Activated naive CD4-positive, alpha-beta T cell treated with Interleukin-2 at 50 U/mL for 16 hours (primary cell): ENCODE results near the gene BLM.

Source experiments
- DNase-seq: peaks from one replicate; pipeline ENCODE4 v3.0.0-alpha.2; 2020

The BLM gene

GRCh38 chr15:90691982-90692773, 25.0 kb upstream of the BLM start:
- no peak for DNase-seq

GRCh38 chr15:90694987-90695386, 22.2 kb upstream of the BLM start:
- no peak for DNase-seq

- no peak for DNase-seq
These were observed 20.0 kb upstream of the BLM start for GRCh38 chr15:90697175-90697574.

DNA sequence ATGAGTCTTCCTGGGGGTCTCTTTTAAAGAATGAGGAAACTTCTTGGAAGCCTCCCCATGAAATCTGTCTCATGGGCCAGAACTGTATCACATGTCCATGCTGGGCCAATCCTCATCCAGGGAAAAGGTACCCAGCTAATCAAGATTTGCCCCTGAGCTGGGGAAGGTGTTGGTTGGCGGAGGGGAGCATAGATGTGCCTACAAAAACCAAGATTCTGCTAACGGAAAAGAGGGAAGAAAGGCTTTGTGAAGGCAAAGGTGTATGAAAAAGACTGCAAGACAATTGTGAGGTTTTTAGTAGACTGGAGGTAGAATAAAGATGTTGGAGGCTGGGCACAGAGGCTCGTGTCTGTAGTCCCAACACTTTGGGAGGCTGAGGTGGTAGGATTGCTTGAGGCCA, 18.5 kb upstream of the BLM start:
- DNase-seq, result no peak

DNA sequence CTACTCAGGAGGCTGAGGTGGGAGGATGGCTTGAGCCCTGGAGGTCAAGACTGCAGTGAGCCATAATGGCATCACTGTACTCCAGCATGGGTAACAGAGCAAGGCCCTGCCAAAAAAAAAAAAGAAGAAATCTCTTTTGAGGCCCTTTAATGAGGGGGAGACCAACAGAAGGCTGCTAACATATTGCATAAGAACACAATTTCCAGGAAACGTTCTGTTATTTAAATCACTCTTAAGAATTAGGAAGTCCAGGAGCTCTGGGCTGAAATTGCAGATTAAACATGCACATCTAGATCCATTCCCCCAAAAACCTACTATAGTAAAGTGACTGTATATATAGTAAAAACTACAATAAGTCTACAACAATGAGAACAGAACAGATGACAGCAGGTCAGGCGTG, 16.1 kb upstream of the BLM start:
- DNase-seq, result no peak

DNA sequence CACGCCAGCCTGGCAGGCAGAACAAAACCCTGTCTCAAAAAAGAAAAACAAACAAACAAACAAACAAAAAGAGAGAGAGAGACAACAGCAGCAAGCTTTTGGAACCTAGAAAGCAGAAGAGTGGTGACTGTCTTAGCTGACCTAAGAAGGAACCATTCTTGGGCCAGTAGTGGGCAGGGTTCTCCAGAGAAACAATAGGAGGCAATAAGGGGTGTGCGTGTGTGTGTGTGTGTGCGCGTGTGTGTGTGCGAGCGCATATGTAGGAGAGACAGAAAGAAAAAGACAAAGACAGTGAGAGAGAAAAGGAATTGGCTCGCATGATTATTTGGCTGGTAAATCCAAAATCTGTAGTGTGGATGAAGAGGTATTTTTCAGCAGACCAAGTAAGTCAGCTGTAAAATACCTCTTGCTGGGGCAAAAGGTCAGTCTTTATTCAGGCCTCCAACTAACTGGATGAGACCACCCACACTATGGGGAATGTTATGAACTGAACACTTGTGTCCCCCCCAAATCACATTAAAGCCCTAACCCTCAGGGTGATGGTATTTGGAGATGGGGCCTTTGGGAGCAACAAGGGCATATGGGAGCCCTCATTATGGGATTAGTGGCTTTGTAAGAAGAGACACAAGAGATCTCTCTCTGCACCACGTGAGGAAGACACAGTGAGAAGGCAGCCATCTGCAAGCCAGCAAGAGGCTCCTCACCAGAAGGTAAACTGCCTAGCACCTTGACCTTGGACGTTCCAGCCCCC, 15.1 kb upstream of the BLM start:
- no peak for DNase-seq

DNA sequence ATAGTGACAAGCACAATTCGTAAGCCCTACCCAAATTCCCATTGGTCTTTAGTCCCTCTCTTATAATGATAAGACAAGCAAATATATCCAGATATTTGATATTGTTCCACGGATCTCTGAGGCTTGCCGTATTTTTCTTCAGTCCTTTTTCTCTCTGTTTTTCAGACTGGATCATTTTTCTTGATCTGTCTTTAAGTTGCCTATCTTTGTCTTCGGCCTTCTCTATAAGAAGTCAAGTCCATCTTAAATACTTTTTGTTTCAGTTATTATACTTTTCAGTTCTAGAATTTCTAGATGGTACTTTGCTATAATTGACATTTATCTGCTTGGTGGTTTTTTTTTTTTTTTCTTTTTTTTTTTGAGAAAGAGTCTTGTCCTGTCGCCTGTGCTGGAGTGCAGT, 13.7 kb upstream of the BLM start:
- no peak for DNase-seq

GRCh38 chr15:90705212-90705611, 11.9 kb upstream of the BLM start:
- no peak for DNase-seq

- no peak for DNase-seq
These were observed 10.5 kb upstream of the BLM start for GRCh38 chr15:90706394-90707327.

DNA sequence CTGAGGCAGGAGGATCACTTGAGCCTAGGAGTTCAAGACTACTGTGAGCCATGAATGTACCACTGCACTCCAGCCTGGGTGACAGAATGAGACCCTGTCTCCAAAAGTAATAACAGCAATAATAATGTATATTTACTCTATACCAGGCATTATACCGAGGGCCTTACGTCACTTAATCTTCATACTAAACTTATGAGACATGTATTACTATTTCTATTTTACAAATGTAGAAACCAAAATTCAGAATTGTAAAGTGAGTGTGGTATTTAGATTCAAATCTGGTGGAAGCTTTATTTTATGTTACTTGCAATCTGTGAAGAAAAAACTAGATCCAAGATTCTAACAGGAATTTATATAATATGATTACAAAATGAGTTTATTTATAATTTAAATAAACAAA, 9.7 kb upstream of the BLM start:
- no peak for DNase-seq

DNA sequence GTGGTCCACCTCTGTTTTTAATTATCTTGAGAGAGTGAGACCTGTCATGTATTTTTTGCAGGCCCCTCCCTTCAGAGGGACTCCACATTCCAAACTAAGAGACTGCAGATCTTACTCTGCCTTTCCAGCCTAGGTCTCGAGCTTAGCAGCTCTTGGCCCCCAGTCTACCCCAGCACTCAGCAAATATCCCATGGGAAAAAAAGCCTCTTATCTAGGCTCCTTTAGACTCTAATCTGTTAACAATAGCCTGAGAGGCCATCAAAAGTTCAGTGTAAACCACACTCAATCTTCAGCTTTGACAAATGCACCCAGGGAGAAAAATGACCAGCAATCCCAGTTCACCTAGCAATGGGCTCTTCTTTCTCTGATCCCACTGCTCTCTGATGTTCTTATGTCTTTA, 8.6 kb upstream of the BLM start:
- DNase-seq, result no peak

DNA sequence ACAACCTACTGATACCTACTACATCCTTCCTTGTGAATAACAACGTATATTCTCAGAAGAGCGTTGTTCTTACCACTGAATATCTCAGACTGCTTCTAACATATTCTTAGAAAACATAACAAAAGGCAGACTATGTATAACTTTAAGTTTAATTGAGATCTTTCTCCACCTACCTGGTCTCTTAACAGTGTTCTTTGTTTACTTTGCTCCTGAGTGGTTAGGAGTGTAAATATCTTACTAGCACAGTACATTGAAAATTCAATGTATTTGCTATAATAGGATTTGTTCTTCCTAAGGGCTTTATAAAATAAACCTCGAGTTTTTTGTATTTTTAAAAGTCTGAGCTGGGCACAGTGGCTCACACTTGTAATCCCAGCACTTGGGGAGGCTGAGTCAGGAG, 7.9 kb upstream of the BLM start:
- no peak for DNase-seq

GRCh38 chr15:90710436-90711027, 6.6 kb upstream of the BLM start:
- no peak for DNase-seq

DNA sequence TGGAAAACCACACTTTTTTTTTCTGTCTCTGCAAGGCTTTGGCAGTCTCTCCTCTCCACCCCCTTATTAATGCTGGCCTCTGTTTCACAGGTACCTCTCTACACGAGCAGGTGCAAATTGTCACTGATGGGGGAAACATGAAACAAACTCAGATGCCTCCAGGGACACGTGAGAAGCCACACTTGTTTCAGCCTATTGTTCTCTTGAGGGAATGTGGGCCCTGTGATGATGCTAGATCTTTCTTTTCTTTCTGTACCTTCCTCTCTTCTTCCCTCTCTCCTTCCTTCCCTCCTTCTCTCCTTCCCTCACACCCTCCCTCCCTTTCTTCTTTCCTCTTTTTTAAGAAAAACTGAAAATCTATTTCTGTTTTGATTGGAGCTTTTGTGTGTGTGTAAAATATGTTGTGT, 5.7 kb upstream of the BLM start:
- DNase-seq, result no peak

DNA sequence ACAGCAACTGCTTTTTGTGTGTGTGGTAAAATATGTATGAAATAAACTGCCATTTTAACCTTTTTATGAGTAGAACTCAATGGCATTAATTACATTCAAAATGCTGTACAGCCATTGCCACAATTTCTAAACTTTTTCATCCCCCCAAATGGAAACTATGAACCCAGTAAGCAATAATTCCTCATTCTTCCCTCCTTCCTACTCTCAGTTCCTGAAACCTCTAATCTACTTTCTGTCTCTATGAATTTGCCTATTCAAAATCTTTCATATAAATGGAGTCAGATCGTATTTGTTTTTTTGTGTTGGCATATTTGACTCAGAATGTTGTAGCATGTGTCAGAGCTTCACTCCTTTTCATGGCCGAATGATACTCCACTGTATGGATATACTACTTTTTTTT, 5.3 kb upstream of the BLM start:
- no peak for DNase-seq

DNA sequence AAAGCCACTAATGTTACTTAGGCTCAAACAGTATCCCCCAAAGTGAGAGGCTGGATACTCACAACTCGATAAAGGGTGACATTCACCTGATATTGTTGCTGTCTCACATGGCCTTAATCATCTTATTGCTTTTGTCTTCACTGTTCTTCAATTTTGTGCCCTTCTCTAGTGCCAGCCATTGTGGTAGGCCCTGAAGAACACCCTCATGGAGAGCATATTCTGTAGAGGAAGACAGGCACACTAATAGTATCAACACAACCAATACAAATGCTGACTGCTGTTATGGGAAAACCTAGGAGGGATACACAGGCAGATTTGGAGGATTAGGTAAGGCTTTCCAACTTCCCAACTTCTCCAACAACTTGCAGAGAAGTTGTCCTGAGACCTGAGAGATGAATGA, 4.1 kb upstream of the BLM start:
- no peak for DNase-seq

GRCh38 chr15:90716317-90716975, 700 bp upstream of the BLM start:
- no peak for DNase-seq

- DNase-seq, result no peak
These were observed 1.1 kb downstream of the BLM start for GRCh38 chr15:90718232-90718631.

DNA sequence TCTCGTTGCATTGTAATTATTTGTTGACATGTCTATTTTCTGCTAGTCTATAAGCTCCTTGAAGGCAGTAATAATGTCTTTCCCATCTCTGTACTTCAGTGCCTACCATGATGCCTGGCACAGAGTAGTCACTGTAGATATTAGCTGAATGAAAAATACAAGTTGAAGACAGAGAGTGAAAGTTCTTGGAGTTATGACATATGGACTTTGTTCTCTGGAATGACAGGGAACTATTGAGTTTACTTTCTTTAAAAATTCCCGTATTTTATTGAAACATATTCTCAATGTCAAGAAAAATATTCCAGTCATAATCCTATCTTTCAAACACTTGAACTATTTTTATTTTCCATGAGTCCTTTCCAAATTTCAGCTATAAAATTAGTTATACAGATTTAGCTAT, 3.0 kb downstream of the BLM start:
- no peak for DNase-seq

DNA sequence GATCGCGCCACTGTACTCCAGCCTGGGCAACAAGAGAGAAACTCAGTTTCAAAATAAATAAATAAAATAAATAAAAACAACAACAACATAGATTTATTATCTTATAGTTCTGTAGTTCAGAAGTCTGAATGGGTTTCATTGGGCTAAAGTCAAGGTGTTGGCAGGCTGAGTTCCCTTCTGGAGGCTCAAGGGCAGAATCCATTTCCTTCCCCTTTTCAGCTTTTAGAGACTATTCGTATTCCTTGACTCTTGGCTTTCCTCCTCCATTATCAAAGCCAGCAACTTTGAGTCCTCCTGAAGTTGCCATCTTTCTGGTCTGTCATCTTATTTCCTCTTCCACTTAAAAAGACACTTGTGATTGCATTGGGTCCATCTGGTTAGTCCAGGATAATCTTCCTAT, 12.1 kb downstream of the BLM start:
- DNase-seq, result no peak

DNA sequence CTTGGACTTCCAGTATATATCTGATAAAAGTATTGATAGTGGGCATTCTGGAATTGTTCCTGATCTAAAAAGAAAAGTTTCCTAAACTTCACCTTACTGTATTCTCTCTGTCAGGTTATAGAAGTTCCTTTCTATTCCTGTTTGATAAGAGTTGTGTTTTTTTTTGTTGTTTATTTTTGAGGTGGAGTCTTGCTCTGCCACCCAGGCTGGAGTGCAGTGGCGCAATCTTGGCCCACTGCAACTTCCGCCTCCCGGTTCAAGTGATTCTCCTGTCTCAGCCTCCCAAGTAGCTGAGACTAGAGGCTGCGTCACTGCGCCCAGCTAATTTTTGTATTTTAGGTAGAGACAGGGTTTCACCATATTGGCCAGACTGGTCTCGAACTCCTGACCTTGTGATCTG, 13.1 kb downstream of the BLM start:
- no peak for DNase-seq

GRCh38 chr15:90735923-90736322, 18.8 kb downstream of the BLM start:
- DNase-seq, result no peak

DNA sequence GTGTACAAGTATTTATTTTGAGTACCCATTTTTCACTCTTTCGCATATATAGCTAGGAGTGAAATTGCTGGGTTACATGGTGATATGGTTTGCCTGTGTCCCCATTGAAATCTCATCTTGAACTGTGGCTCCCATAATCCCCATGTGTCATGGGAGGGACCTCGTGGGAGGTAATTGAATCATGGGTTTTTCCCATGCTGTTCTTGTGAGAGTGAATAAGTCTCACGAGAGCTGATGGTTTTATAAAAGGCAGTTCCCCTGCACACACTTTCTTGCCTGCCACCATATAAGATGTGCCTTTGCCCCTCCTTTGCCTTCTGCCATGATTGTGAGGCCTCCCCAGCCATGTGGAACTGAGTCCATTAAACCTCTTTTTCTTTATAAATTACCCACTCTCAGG, 23.4 kb downstream of the BLM start:
- peak; percentile 28 for DNase-seq
